Endothelial cell of umbilical vein (primary cell): ENCODE results near the gene STRIT1. TPM values are rescaled to one million over a fixed set of nuclear protein-coding genes. Genes with fewer than 3 reads are reported as not detected.

Experiments used
- BruUV-seq: library from RNA; stranded (reverse); fragments of 400-500 nt; replicated peaks from 2 replicates; lab custom pipeline; 2021; lab: Mats Ljungman, UMichigan
- CTCF ChIA-PET: fragments of 300-600, 350-600 bp; sonication (Branson Sonifier 250); formaldehyde crosslinking; loops from one replicate; lab custom pipeline; 2021; ENCODE audit warnings: antibody characterized with exemption, inconsistent platforms; lab: Charles Lee
- POLR2A ChIA-PET: fragments of 300-600, 350-600 bp; sonication (Branson Sonifier 250); formaldehyde crosslinking; loops from one replicate; lab custom pipeline; 2021; ENCODE audit warnings: antibody characterized with exemption, inconsistent platforms; lab: Charles Lee
- DNase-seq: peaks from one replicate; pipeline ENCODE4 v3.0.0-alpha.2; 2011; ENCODE audit warnings: low read depth, low spot score
- FAIRE-seq: peaks from 2 replicates; lab custom pipeline; 2011; peaks lifted over from hg19 to GRCh38; lab: Jason Lieb, UNC
- H2AFZ ChIP-seq: 2 replicates; pipeline ENCODE4 v1.6.0; 2012; ENCODE audit warnings: low read depth, low read length, control low read depth, inconsistent platforms
- H3K27ac ChIP-seq: 2 replicates; pipeline ENCODE4 v1.5.1; 2011; ENCODE audit warnings: low read depth, mild to moderate bottlenecking, control low read depth, low read length, moderate library complexity; ENCODE audit not compliant: insufficient read depth
- H3K27me3 ChIP-seq, 2 experiments: 2 replicates each; pipeline versions ENCODE4 v1.6.0 to v1.6.1; 2011; ENCODE audit warnings: low read length in 2 of 2, mixed read lengths in 1 of 2; ENCODE audit not compliant: control insufficient read depth in 2 of 2, insufficient read depth in 2 of 2
- H3K36me3 ChIP-seq, 2 experiments: 2 replicates in 1 of 2; 3 replicates in 1 of 2; pipeline ENCODE4 v1.5.1; 2011; ENCODE audit warnings: low read length in 2 of 2, mild to moderate bottlenecking in 1 of 2, moderate library complexity in 1 of 2; ENCODE audit not compliant: control insufficient read depth in 2 of 2, insufficient read depth in 2 of 2; ENCODE audit errors: extremely low read depth in 1 of 2
- H3K4me1 ChIP-seq: 3 replicates; pipeline ENCODE4 v1.5.1; 2011; ENCODE audit warnings: mild to moderate bottlenecking, low read length; ENCODE audit not compliant: control insufficient read depth, insufficient read depth; ENCODE audit errors: extremely low read depth
- H3K4me2 ChIP-seq: 2 replicates; pipeline ENCODE4 v1.6.1; 2011; ENCODE audit warnings: low read length, control low read depth, mixed read lengths; ENCODE audit not compliant: insufficient read depth
- H3K4me3 ChIP-seq, 3 experiments: fragments of 200-600 bp in 1 of 3; sonication (generic), shearing (Covaris generic) in 1 of 3; replicated peaks in 1 of 3; 2 replicates each; pipeline ENCODE4 v1.5.1; 2011 to 2016; ENCODE audit warnings: control low read depth in 3 of 3, low read length in 3 of 3, mild to moderate bottlenecking in 2 of 3, inconsistent platforms in 1 of 3, low read depth in 1 of 3, moderate library complexity in 1 of 3; ENCODE audit not compliant: insufficient read depth in 1 of 3
- H3K79me2 ChIP-seq: 2 replicates; pipeline ENCODE4 v1.6.0; 2012; ENCODE audit warnings: low read length, inconsistent platforms; ENCODE audit not compliant: control insufficient read depth, insufficient read depth
- H3K9ac ChIP-seq: replicated peaks from 2 replicates; pipeline ENCODE3; 2011; ENCODE audit warnings: low read length, control low read depth; ENCODE audit not compliant: insufficient read depth; ENCODE audit errors: extremely low read depth
- H3K9me1 ChIP-seq: replicated peaks from 3 replicates; pipeline ENCODE4 v1.6.0; 2011; ENCODE audit warnings: mild to moderate bottlenecking, low read length; ENCODE audit not compliant: control insufficient read depth, insufficient read depth; ENCODE audit errors: extremely low read depth
- H3K9me3 ChIP-seq: replicated peaks from 2 replicates; pipeline ENCODE4 v1.5.1; 2012; ENCODE audit warnings: low read length, inconsistent platforms; ENCODE audit not compliant: control insufficient read depth, insufficient read depth
- H4K20me1 ChIP-seq: replicated peaks from 2 replicates; pipeline ENCODE3; 2011; ENCODE audit warnings: mild to moderate bottlenecking, low read length; ENCODE audit not compliant: control insufficient read depth, insufficient read depth; ENCODE audit errors: extremely low read depth
- EZH2 ChIP-seq: IDR thresholded peaks from 2 replicates; pipeline ENCODE4 v1.6.1; 2012; ENCODE audit warnings: borderline replicate concordance, low read depth, mild to moderate bottlenecking, moderate library complexity, low read length, inconsistent platforms; ENCODE audit not compliant: severe bottlenecking
- FOS ChIP-seq: IDR thresholded peaks from 2 replicates; pipeline ENCODE4 v1.6.1; 2011; ENCODE audit warnings: mild to moderate bottlenecking, low read length, moderate library complexity, borderline replicate concordance; ENCODE audit not compliant: insufficient read depth
- GATA2 ChIP-seq: IDR thresholded peaks from 2 replicates; pipeline ENCODE4 v1.7.0; 2011; ENCODE audit warnings: low read depth, mild to moderate bottlenecking, moderate library complexity, mixed read lengths, low read length; ENCODE audit not compliant: insufficient read length, insufficient read depth
- JUN ChIP-seq: IDR thresholded peaks from 2 replicates; pipeline ENCODE4 v1.6.1; 2011; ENCODE audit warnings: borderline replicate concordance, low read depth; ENCODE audit not compliant: insufficient read length, insufficient read depth
- MYC ChIP-seq: IDR thresholded peaks from one replicate; pipeline ENCODE4 v1.6.1; 2011; ENCODE audit warnings: mild to moderate bottlenecking, low read depth, low read length
- POLR2A ChIP-seq: IDR thresholded peaks from 2 replicates; pipeline ENCODE4 v1.6.1; 2012; ENCODE audit warnings: low read depth, mild to moderate bottlenecking, control low read depth, low read length
- POLR2AphosphoS5 ChIP-seq: IDR thresholded peaks from 2 replicates; pipeline ENCODE4 v1.6.1; 2012; ENCODE audit warnings: low read depth, mild to moderate bottlenecking, control low read depth, low read length, moderate library complexity; ENCODE audit not compliant: insufficient read depth
- dilution Hi-C: fragments of 300-500 bp; cut with MboI; formaldehyde crosslinking; loops from one replicate; pipeline ENCODE4 v1.15.0; 2019; ENCODE audit warnings: low sequenced_read_pairs; ENCODE audit not compliant: extremely low pct_ligation_motif_present
- intact Hi-C: fragments of 100-400 bp; cut with micrococcal nuclease; formaldehyde crosslinking; loops from one replicate; pipeline ENCODE4 v1.10.0; 2022
- polyA plus RNA-seq, 4 experiments: library from polyadenylated mRNA; depleted of rRNA in 3 of 4; stranded (reverse) in 3 of 4; unstranded in 1 of 4; fragments of >200 nt; gene quantifications; 2 replicates each; pipeline versions ENCODE4 v1.2.1 to v1.2.3, GENCODE V29; 2011 to 2012; ENCODE audit warnings: missing spikeins in 1 of 4
- total RNA-seq: library from RNA; stranded (reverse); gene quantifications from 2 replicates; pipeline ENCODE4 v1.2.3, GENCODE V29; 2021
- TF ChIP-seq, protein P1 (sequence below), 2 donors: IDR thresholded peaks; 1 replicate in 1 of 2; 2 replicates in 1 of 2; pipeline ENCODE4 v1.5.1; 2011; ENCODE audit warnings: low read length in 2 of 2, mild to moderate bottlenecking in 2 of 2, moderate library complexity in 2 of 2, control low read depth in 1 of 2, inconsistent platforms in 1 of 2, low read depth in 1 of 2; ENCODE audit not compliant: insufficient read depth in 1 of 2; ENCODE audit errors: extremely low read depth in 1 of 2
- TF ChIP-seq, protein P2 (sequence below): IDR thresholded peaks from 2 replicates; pipeline ENCODE4 v1.6.1; 2011; ENCODE audit not compliant: insufficient read depth, insufficient read length

Gene STRIT1
- total and polyA plus RNA-seq, 2 donors (not counting 3 experiments of a cell fraction or from before 2014, with no cell fraction given): not detected

DNA sequence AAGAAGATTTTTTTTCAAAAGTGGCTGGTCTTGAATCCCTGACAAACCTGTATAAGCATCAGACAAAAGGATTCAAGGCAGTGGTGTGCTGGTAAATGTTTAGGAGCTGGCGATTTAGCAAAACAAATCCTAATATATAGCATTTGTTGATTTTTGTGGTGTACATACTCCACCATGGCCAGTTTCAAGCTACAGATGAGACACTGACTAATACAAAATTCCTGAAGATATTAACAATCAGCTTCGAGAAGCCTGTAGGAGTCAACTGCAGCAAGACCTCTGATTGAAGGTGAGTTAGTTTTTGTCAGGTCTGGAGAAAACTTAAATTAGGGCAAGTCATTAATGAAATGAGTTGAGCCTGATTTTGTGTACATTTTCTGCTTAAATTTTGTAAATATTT lies 6.7 kb downstream of the STRIT1 start:
- Histone ChIP-seq H4K20me1 (no peaks in the 10 kb centered on the region), H3K4me2 (no peak overlapping the region), H3K4me1 (no peaks in the 10 kb centered on the region), H2AFZ (no peak overlapping the region), H3K79me2 (no peaks in the 10 kb centered on the region), H3K36me3 (no peaks in the 10 kb centered on the region), H3K4me3 (no peak overlapping the region), H3K9me1 (no peaks in the 10 kb centered on the region), H3K9me3 (no peaks in the 10 kb centered on the region), H3K27me3 (no peaks in the 10 kb centered on the region), H3K9ac (no peak overlapping the region), H3K27ac (no peak overlapping the region)
- no TSS peak for BruUV-seq
- no peak for TF ChIP-seq POLR2AphosphoS5
- TF ChIP-seq MYC: no peak
- no peak for TF ChIP-seq FOS
- no peak for TF ChIP-seq EZH2
- TF ChIP-seq, protein P1, sequence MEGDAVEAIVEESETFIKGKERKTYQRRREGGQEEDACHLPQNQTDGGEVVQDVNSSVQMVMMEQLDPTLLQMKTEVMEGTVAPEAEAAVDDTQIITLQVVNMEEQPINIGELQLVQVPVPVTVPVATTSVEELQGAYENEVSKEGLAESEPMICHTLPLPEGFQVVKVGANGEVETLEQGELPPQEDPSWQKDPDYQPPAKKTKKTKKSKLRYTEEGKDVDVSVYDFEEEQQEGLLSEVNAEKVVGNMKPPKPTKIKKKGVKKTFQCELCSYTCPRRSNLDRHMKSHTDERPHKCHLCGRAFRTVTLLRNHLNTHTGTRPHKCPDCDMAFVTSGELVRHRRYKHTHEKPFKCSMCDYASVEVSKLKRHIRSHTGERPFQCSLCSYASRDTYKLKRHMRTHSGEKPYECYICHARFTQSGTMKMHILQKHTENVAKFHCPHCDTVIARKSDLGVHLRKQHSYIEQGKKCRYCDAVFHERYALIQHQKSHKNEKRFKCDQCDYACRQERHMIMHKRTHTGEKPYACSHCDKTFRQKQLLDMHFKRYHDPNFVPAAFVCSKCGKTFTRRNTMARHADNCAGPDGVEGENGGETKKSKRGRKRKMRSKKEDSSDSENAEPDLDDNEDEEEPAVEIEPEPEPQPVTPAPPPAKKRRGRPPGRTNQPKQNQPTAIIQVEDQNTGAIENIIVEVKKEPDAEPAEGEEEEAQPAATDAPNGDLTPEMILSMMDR (IDR thresholded peaks at IDR 0.05; ENCODE audit: extremely low read depth in 1 of 2, insufficient read depth in 1 of 2, low read depth in 1 of 2, low read length in 2 of 2): no peak
- no peak for TF ChIP-seq JUN
- no peak for TF ChIP-seq GATA2
- TF ChIP-seq POLR2A: no peak
- TF ChIP-seq, protein P2, sequence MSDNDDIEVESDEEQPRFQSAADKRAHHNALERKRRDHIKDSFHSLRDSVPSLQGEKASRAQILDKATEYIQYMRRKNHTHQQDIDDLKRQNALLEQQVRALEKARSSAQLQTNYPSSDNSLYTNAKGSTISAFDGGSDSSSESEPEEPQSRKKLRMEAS: no peak
- dilution Hi-C loops (no loop called here), intact Hi-C loops (no loop called here)
- ChIA-PET CTCF (interaction anchor here (0.5 kb wide), 1 partner anchor 333 kb away, joined by 3 read pairs; no protein-coding TSS in a partner anchor), POLR2A (no interaction called here)
- DNase-seq (no peak), FAIRE-seq (no peak)
